GM23338 (cell line): Measurements from ENCODE around the gene TENM4. TPM values are rescaled to one million over a fixed set of nuclear protein-coding genes. Genes with fewer than 3 reads are reported as not detected.

Source experiments
- ATAC-seq: fragments of 200-7000 bp; cut with Tn5 transposase; 3 replicates; pipeline ENCODE4 v1.9.1; 2020
- DNase-seq: peaks from one replicate; pipeline ENCODE4 v3.0.0-alpha.2; 2015; ENCODE audit warnings: low spot score
- H2AFZ ChIP-seq: fragments of 200-600 bp; sonication (generic); 2 replicates; pipeline ENCODE4 v1.8.0; 2016; ENCODE audit warnings: antibody characterized with exemption, mild to moderate bottlenecking, moderate library complexity
- H3F3A ChIP-seq: fragments of 200-600 bp; sonication (generic); replicated peaks from 2 replicates; pipeline ENCODE4 v1.8.0; 2017; ENCODE audit warnings: antibody characterized with exemption, mixed run types, low read depth
- H3K27ac ChIP-seq: fragments of 200-600 bp; sonication (generic); 2 replicates; pipeline ENCODE4 v1.6.1; 2016; ENCODE audit warnings: low read depth
- H3K27me3 ChIP-seq: fragments of 200-600 bp; sonication (generic); 2 replicates; pipeline ENCODE4 v1.8.0; 2016; ENCODE audit warnings: mild to moderate bottlenecking, mixed run types, moderate library complexity; ENCODE audit not compliant: insufficient read depth
- H3K36me3 ChIP-seq: fragments of 200-600 bp; sonication (generic); 2 replicates; pipeline ENCODE4 v1.8.0; 2016; ENCODE audit warnings: mild to moderate bottlenecking; ENCODE audit not compliant: insufficient read depth
- H3K4me1 ChIP-seq: fragments of 200-600 bp; sonication (generic); 2 replicates; pipeline ENCODE4 v1.8.0; 2016; ENCODE audit warnings: mild to moderate bottlenecking, moderate library complexity; ENCODE audit not compliant: insufficient read depth
- H3K4me2 ChIP-seq: fragments of 200-600 bp; sonication (generic); 2 replicates; pipeline ENCODE4 v1.7.1; 2017; ENCODE audit warnings: mixed run types
- H3K4me3 ChIP-seq: fragments of 200-600 bp; sonication (generic); 2 replicates; pipeline ENCODE4 v1.6.1; 2016; ENCODE audit warnings: mixed run types
- H3K79me2 ChIP-seq: fragments of 200-600 bp; sonication (generic); replicated peaks from 2 replicates; pipeline ENCODE4 v1.8.0; 2017; ENCODE audit warnings: mild to moderate bottlenecking; ENCODE audit not compliant: insufficient read depth
- H3K9me2 ChIP-seq: fragments of 200-600 bp; sonication (generic); 2 replicates; pipeline ENCODE4 v1.8.0; 2017; ENCODE audit not compliant: insufficient read depth
- H4K20me1 ChIP-seq: fragments of 200-600 bp; sonication (generic); replicated peaks from 2 replicates; pipeline ENCODE4 v1.8.0; 2017; ENCODE audit warnings: mild to moderate bottlenecking; ENCODE audit not compliant: insufficient read depth
- H3K27ac Mint-ChIP-seq: 2 replicates; pipeline ENCODE4 v1.8.0; 2020; ENCODE audit warnings: inconsistent platforms, mild to moderate bottlenecking, moderate library complexity, mixed read lengths
- H3K27me3 Mint-ChIP-seq: 3 replicates; pipeline ENCODE4 v1.8.0; 2022; ENCODE audit warnings: low read depth, mild to moderate bottlenecking, moderate library complexity, mixed read lengths, inconsistent platforms; ENCODE audit not compliant: insufficient read depth, poor library complexity
- H3K36me3 Mint-ChIP-seq: 3 replicates; pipeline ENCODE4 v1.8.0; 2021; ENCODE audit warnings: low read depth, mild to moderate bottlenecking, inconsistent platforms, moderate library complexity, mixed read lengths
- H3K4me1 Mint-ChIP-seq: 3 replicates; pipeline ENCODE4 v1.8.0; 2020; ENCODE audit warnings: mild to moderate bottlenecking, inconsistent platforms, mixed read lengths
- H3K4me3 Mint-ChIP-seq: 3 replicates; pipeline ENCODE4 v1.8.0; 2021; ENCODE audit warnings: moderate library complexity, mild to moderate bottlenecking, inconsistent platforms, mixed read lengths
- H3K9me3 Mint-ChIP-seq: 3 replicates; pipeline ENCODE4 v1.8.0; 2020; ENCODE audit warnings: moderate library complexity, mild to moderate bottlenecking, inconsistent platforms, mixed read lengths
- CREB1 ChIP-seq: fragments of 250-450 bp; sonication (Bioruptor Pico); IDR thresholded peaks from 2 replicates; pipeline ENCODE4 v1.5.0; 2020; ENCODE audit warnings: low read depth, mild to moderate bottlenecking, moderate library complexity
- CTCF ChIP-seq, 2 experiments: fragments of 200-600 bp in 1 of 2; sonication (generic) in 1 of 2; conservative IDR thresholded peaks; 2 replicates each; pipeline versions ENCODE4 v1.5.1 to v1.6.1; 2016 to 2017; ENCODE audit warnings: antibody characterized with exemption in 2 of 2, low read depth in 2 of 2, mild to moderate bottlenecking in 2 of 2, moderate library complexity in 1 of 2
- ETS1 ChIP-seq: IDR thresholded peaks from 2 replicates; pipeline ENCODE4 v1.6.1; 2016; ENCODE audit warnings: antibody characterized with exemption
- EZH2 ChIP-seq: fragments of 200-600 bp; sonication (generic); IDR thresholded peaks from one replicate; pipeline ENCODE4 v1.8.0; 2017; ENCODE audit warnings: antibody characterized with exemption, mild to moderate bottlenecking, low read depth; ENCODE audit not compliant: unreplicated experiment
- EZH2phosphoT487 ChIP-seq: fragments of 200-600 bp; sonication (generic); IDR thresholded peaks from one replicate; pipeline ENCODE4 v1.8.1; 2018; ENCODE audit warnings: antibody characterized with exemption; ENCODE audit not compliant: unreplicated experiment
- JUNB ChIP-seq: IDR thresholded peaks from one replicate; pipeline ENCODE4 v1.6.1; 2016; ENCODE audit warnings: antibody characterized with exemption; ENCODE audit not compliant: unreplicated experiment
- NANOG ChIP-seq: IDR thresholded peaks from 2 replicates; pipeline ENCODE4 v1.6.1; 2016; ENCODE audit warnings: antibody characterized with exemption, borderline replicate concordance
- POLR2AphosphoS5 ChIP-seq: IDR thresholded peaks from 2 replicates; pipeline ENCODE4 v1.6.1; 2016; ENCODE audit warnings: antibody characterized with exemption, low read depth
- REST ChIP-seq: IDR thresholded peaks from one replicate; pipeline ENCODE4 v1.6.1; 2018; ENCODE audit warnings: antibody characterized with exemption; ENCODE audit not compliant: unreplicated experiment
- STAT1 ChIP-seq: IDR thresholded peaks from one replicate; pipeline ENCODE4 v1.6.1; 2016; ENCODE audit warnings: antibody characterized with exemption; ENCODE audit not compliant: unreplicated experiment
- ZNF114 ChIP-seq: fragments of 250-450 bp; sonication (Bioruptor Pico); IDR thresholded peaks from 2 replicates; pipeline ENCODE4 v1.5.0; 2020; ENCODE audit warnings: mild to moderate bottlenecking, moderate library complexity
- ZNF331 ChIP-seq: fragments of 250-450 bp; sonication (Bioruptor Pico); IDR thresholded peaks from 2 replicates; pipeline ENCODE4 v1.5.0; 2020; ENCODE audit warnings: low read depth, mild to moderate bottlenecking, moderate library complexity
- ZNF462 ChIP-seq: fragments of 250-450 bp; sonication (Bioruptor Pico); IDR thresholded peaks from 2 replicates; pipeline ENCODE4 v1.5.0; 2020; ENCODE audit warnings: mild to moderate bottlenecking, moderate library complexity
- polyA plus RNA-seq: library from polyadenylated mRNA; unstranded; fragments of >200 nt; fragmentation: Nextera tagmentation; extraction: Ambion mirVana; gene quantifications from 2 replicates; pipeline ENCODE4 v1.2.1, GENCODE V29; 2016
- total RNA-seq: library from RNA; depleted of rRNA; stranded (reverse); fragments of >200 nt; shearing (Covaris generic); gene quantifications from 2 replicates; pipeline ENCODE4 v1.2.3, GENCODE V29; 2014

TENM4 gene
- total and polyA plus RNA-seq, 2 experiments from 2014 or later, result 7.3 TPM

- Mint-ChIP-seq H3K27ac (no peak overlapping the region), H3K27me3 (peaks cover 1% of the 10 kb centered on the region), H3K36me3 (no peaks in the 10 kb centered on the region), H3K9me3 (no peaks in the 10 kb centered on the region), H3K4me3 (no peak overlapping the region), H3K4me1 (peaks cover 20% of the 10 kb centered on the region)
- TF ChIP-seq CREB1 (CRISPR knock-in tag) (no peak), ZNF114 (no peak), JUNB (no peak), ETS1 (no peak), NANOG (no peak), EZH2phosphoT487 (no peak), ZNF331 (no peak), STAT1 (no peak), ZNF462 (CRISPR knock-in tag) (no peak), EZH2 (no peak), REST (no peak), POLR2AphosphoS5 (no peak), CTCF (conservative IDR thresholded peaks at IDR 0.05; ENCODE audit: low read depth in 2 of 2) (no peak)
- Histone ChIP-seq H3K79me2 (no peaks in the 10 kb centered on the region), H3K27me3 (no peaks in the 10 kb centered on the region), H3K27ac (no peak overlapping the region), H3K4me3 (no peak overlapping the region), H3K4me1 (peaks cover 14% of the 10 kb centered on the region; the same call in 1 of the 2 replicates), H4K20me1 (no peaks in the 10 kb centered on the region), H3K9me2 (0 out of 2 replicates have a peak, but pooled peaks cover 3% of the 10 kb centered on the region), H3F3A (no peaks in the 10 kb centered on the region), H3K4me2 (no peak overlapping the region), H3K36me3 (no peaks in the 10 kb centered on the region), H2AFZ (no peak overlapping the region)
- no peak for DNase-seq
- no peak for ATAC-seq
Measured at GRCh38 chr11:79346021-79346420, 94.8 kb downstream of the TENM4 start.
